HepG2 (cell line): Measurements from ENCODE around the gene BCAS3. TPM values are rescaled to one million over a fixed set of nuclear protein-coding genes. Genes with fewer than 3 reads are reported as not detected.

Experiments used
- ATAD3A ChIP-seq: sonication (generic); formaldehyde crosslinking; IDR thresholded peaks from 2 replicates; pipeline ENCODE4 v1.4.0; 2020; ENCODE audit warnings: missing genetic modification reagents
- CHD2 ChIP-seq: IDR thresholded peaks from 2 replicates; pipeline ENCODE4 v1.6.1; 2011; ENCODE audit warnings: low read depth, low read length, improper control_type of control experiment
- DR1 ChIP-seq: sonication (generic); formaldehyde crosslinking; IDR thresholded peaks from 2 replicates; pipeline ENCODE4 v1.8.0; 2021; ENCODE audit warnings: mild to moderate bottlenecking, missing genetic modification reagents, inconsistent platforms
- EHMT2 ChIP-seq: fragments of 200-600 bp; sonication (generic); IDR thresholded peaks from 2 replicates; pipeline ENCODE4 v1.7.0; 2017; ENCODE audit warnings: antibody characterized with exemption, low read depth, low read length, borderline replicate concordance
- FOXK2 ChIP-seq: fragments of 450-650 bp; IDR thresholded peaks from 2 replicates; pipeline ENCODE4 v1.6.1; 2016
- KDM5A ChIP-seq: fragments of 200-600 bp; sonication (generic); IDR thresholded peaks from 2 replicates; pipeline ENCODE4 v1.7.0; 2018; ENCODE audit warnings: antibody characterized with exemption, mild to moderate bottlenecking, low read length, borderline replicate concordance
- KLF11 ChIP-seq: IDR thresholded peaks from 2 replicates; pipeline ENCODE4 v1.6.1; 2016; ENCODE audit warnings: missing compliant biosample characterization
- KLF6 ChIP-seq: IDR thresholded peaks from 2 replicates; pipeline ENCODE4 v1.8.0; 2016; ENCODE audit warnings: missing biosample characterization, missing genetic modification reagents
- MATR3 ChIP-seq: sonication (generic); formaldehyde crosslinking; IDR thresholded peaks from 2 replicates; pipeline ENCODE4 v1.4.0; 2020; ENCODE audit warnings: missing genetic modification reagents
- PAX8 ChIP-seq: sonication (generic); formaldehyde crosslinking; IDR thresholded peaks from 2 replicates; pipeline ENCODE4 v1.8.0; 2022; ENCODE audit warnings: mild to moderate bottlenecking, missing genetic modification reagents, borderline replicate concordance
- SATB2 ChIP-seq: sonication (generic); formaldehyde crosslinking; IDR thresholded peaks from 2 replicates; pipeline ENCODE4 v1.5.0; 2020; ENCODE audit warnings: missing genetic modification reagents
- THAP11 ChIP-seq: IDR thresholded peaks from 2 replicates; pipeline ENCODE4 v1.6.1; 2016; ENCODE audit warnings: missing biosample characterization, missing genetic modification reagents
- YEATS2 ChIP-seq: sonication (generic); formaldehyde crosslinking; IDR thresholded peaks from 2 replicates; pipeline ENCODE4 v1.4.0; 2020; ENCODE audit warnings: missing genetic modification reagents, borderline replicate concordance
- ZBTB21 ChIP-seq: sonication (generic); formaldehyde crosslinking; IDR thresholded peaks from 2 replicates; pipeline ENCODE4 v1.4.0; 2020; ENCODE audit warnings: missing genetic modification reagents
- ZBTB8A ChIP-seq: sonication (generic); formaldehyde crosslinking; IDR thresholded peaks from 2 replicates; pipeline ENCODE4 v1.4.0; 2020; ENCODE audit warnings: mild to moderate bottlenecking, low read depth, missing genetic modification reagents, borderline replicate concordance
- ZFP36 ChIP-seq: fragments of 150-350 bp; IDR thresholded peaks from 2 replicates; pipeline ENCODE4 v1.6.1; 2018; ENCODE audit warnings: borderline replicate concordance, low read length, low read depth; ENCODE audit not compliant: partially characterized antibody
- ZFP41 ChIP-seq: sonication (generic); formaldehyde crosslinking; IDR thresholded peaks from 2 replicates; pipeline ENCODE4 v1.4.0; 2020; ENCODE audit warnings: mild to moderate bottlenecking, missing genetic modification reagents, borderline replicate concordance
- ZNF264 ChIP-seq: sonication (generic); formaldehyde crosslinking; IDR thresholded peaks from 2 replicates; pipeline ENCODE4 v1.4.0; 2020; ENCODE audit warnings: missing genetic modification reagents
- ZNF274 ChIP-seq: sonication (generic); formaldehyde crosslinking; IDR thresholded peaks from 2 replicates; pipeline ENCODE4 v1.5.1; 2020; ENCODE audit warnings: mild to moderate bottlenecking, missing genetic modification reagents
- ZNF570 ChIP-seq: sonication (generic); formaldehyde crosslinking; IDR thresholded peaks from 2 replicates; pipeline ENCODE4 v1.4.0; 2020; ENCODE audit warnings: mild to moderate bottlenecking, missing genetic modification reagents, borderline replicate concordance
- ZNF75D ChIP-seq: sonication (generic); formaldehyde crosslinking; IDR thresholded peaks from 2 replicates; pipeline ENCODE4 v1.8.1; 2023; ENCODE audit warnings: missing genetic modification reagents, mild to moderate bottlenecking, borderline replicate concordance
- ZNF761 ChIP-seq: sonication (generic); formaldehyde crosslinking; conservative IDR thresholded peaks from 2 replicates; pipeline ENCODE4 v1.4.0; 2020; ENCODE audit warnings: mild to moderate bottlenecking, missing genetic modification reagents
- ZNF781 ChIP-seq: sonication (generic); formaldehyde crosslinking; IDR thresholded peaks from 2 replicates; pipeline ENCODE4 v1.5.1; 2020; ENCODE audit warnings: borderline replicate concordance, mild to moderate bottlenecking, missing genetic modification reagents; ENCODE audit errors: not compliant biosample characterization
- polyA plus RNA-seq, 8 experiments: library from polyadenylated mRNA; depleted of rRNA in 3 of 8; stranded (reverse) in 7 of 8; unstranded in 1 of 8; fragments of >200 nt; fragmentation: Illumina TruSeq in 4 of 8; extraction: Trizol in 4 of 8; gene quantifications; 2 replicates each; pipeline versions ENCODE4 v1.2.1 to v1.2.3, GENCODE V29; 2011 to 2016; ENCODE audit warnings: low read depth in 4 of 8, missing spikeins in 1 of 8, mixed read lengths in 1 of 8; ENCODE audit not compliant: insufficient read depth in 1 of 8
- total RNA-seq, 5 experiments: library from RNA; depleted of rRNA; stranded (reverse); fragments of >200 nt; fragmentation: Illumina TruSeq; extraction: Trizol; gene quantifications; 2 replicates each; pipeline ENCODE4 v1.2.3, GENCODE V29; 2016; ENCODE audit warnings: low read depth in 1 of 5
- TF ChIP-seq, protein P1 (sequence below): sonication (generic); formaldehyde crosslinking; IDR thresholded peaks from 2 replicates; pipeline ENCODE4 v1.8.0; 2022; ENCODE audit warnings: mild to moderate bottlenecking, missing genetic modification reagents; ENCODE audit not compliant: insufficient replicate concordance
- TF ChIP-seq, protein P2 (sequence below): sonication (generic); formaldehyde crosslinking; IDR thresholded peaks from 2 replicates; pipeline ENCODE4 v1.8.0; 2022; ENCODE audit warnings: mild to moderate bottlenecking, missing genetic modification reagents, borderline replicate concordance
- TF ChIP-seq, protein P3 (sequence below): sonication (generic); formaldehyde crosslinking; IDR thresholded peaks from 2 replicates; pipeline ENCODE4 v1.8.0; 2023; ENCODE audit warnings: mild to moderate bottlenecking, missing genetic modification reagents

Gene BCAS3
- total and polyA plus RNA-seq, 2 of the 13 experiments (the other 11 are each of a cell fraction or from before 2014, with no cell fraction given) = 10.7 to 11.2 TPM

DNA sequence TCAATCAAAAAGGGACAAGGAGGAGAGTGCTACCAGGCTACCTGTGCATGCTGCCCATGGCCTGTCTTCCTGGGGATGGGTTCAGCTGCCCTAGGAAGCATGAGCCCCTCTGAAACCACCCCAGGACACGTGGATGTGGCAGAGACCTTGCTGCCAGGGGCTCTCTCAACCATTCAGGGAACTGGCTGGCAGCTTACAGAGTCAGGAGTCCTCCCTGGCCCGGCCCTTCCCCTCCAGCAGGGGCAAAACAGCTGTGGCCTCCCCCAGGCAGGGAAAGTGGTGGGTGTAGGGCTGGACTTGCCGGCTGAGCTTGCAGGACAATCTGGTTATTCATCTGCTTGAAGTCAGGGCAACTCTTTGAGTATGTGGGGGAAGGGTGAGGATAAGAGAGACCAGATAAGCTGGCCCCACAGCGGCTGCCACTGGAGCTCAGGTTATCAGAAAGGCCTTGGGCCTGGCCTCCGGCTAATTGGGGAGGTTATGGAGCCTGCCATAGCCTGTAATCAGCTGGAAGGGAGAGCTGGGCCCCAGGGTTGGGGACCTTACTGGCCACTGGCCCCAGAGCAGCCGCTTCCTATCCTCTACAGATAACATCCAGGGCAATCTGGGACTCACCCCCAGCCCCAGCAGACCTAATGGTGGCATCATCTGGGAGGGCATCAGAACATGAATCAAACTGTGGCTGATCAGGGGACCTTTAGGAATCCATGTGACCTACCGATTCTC is 716.4 kb downstream of the BCAS3 start (continued):
- TF ChIP-seq, protein P1, sequence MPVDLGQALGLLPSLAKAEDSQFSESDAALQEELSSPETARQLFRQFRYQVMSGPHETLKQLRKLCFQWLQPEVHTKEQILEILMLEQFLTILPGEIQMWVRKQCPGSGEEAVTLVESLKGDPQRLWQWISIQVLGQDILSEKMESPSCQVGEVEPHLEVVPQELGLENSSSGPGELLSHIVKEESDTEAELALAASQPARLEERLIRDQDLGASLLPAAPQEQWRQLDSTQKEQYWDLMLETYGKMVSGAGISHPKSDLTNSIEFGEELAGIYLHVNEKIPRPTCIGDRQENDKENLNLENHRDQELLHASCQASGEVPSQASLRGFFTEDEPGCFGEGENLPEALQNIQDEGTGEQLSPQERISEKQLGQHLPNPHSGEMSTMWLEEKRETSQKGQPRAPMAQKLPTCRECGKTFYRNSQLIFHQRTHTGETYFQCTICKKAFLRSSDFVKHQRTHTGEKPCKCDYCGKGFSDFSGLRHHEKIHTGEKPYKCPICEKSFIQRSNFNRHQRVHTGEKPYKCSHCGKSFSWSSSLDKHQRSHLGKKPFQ = no peak
- TF ChIP-seq, protein P2, sequence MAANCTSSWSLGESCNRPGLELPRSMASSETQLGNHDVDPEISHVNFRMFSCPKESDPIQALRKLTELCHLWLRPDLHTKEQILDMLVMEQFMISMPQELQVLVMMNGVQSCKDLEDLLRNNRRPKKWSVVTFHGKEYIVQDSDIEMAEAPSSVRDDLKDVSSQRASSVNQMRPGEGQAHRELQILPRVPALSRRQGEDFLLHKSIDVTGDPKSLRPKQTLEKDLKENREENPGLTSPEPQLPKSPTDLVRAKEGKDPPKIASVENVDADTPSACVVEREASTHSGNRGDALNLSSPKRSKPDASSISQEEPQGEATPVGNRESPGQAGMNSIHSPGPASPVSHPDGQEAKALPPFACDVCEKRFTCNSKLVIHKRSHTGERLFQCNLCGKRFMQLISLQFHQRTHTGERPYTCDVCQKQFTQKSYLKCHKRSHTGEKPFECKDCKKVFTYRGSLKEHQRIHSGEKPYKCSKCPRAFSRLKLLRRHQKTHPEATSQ (CRISPR knock-in tag) = 0 out of 2 replicates have a peak, but pooled peaks have one; percentile 47
- TF ChIP-seq ZBTB8A (CRISPR knock-in tag) = no peak
- TF ChIP-seq YEATS2 = 0 out of 2 replicates have a peak, but pooled peaks have one; percentile 1
- TF ChIP-seq, protein P3, sequence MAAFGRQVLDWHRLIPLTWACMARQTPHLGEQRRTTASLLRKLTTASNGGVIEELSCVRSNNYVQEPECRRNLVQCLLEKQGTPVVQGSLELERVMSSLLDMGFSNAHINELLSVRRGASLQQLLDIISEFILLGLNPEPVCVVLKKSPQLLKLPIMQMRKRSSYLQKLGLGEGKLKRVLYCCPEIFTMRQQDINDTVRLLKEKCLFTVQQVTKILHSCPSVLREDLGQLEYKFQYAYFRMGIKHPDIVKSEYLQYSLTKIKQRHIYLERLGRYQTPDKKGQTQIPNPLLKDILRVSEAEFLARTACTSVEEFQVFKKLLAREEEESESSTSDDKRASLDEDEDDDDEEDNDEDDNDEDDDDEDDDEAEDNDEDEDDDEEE (CRISPR knock-in tag) = peak; percentile 73; the same call in 1 of the 2 replicates
- TF ChIP-seq KLF11 (CRISPR knock-in tag) = 0 out of 2 replicates have a peak, but pooled peaks have one; percentile 25
- TF ChIP-seq PAX8 (CRISPR knock-in tag) = 0 out of 2 replicates have a peak, but pooled peaks have one; percentile 42
- TF ChIP-seq DR1 (CRISPR knock-in tag) = peak; percentile 33; the same call in 1 of the 2 replicates
- TF ChIP-seq ZNF781 = no peak
- TF ChIP-seq ZFP36 = no peak
- TF ChIP-seq EHMT2 = no peak
- TF ChIP-seq ZNF570 (CRISPR knock-in tag) = 0 out of 2 replicates have a peak, but pooled peaks have one; percentile 48
- 0 out of 2 replicates have a peak, but pooled peaks have one; percentile 82 for TF ChIP-seq ATAD3A (CRISPR knock-in tag)
- no peak for TF ChIP-seq KLF6 (CRISPR knock-in tag)
- no peak for TF ChIP-seq KDM5A
- TF ChIP-seq ZNF761 (CRISPR knock-in tag) = 0 out of 2 replicates have a peak, but pooled peaks have one; percentile 61
- no peak for TF ChIP-seq MATR3 (CRISPR knock-in tag)
- TF ChIP-seq ZNF75D (CRISPR knock-in tag) = no peak
- TF ChIP-seq ZNF274 (CRISPR knock-in tag) = no peak
- TF ChIP-seq ZFP41 = no peak
- 0 out of 2 replicates have a peak, but pooled peaks have one; percentile 63 for TF ChIP-seq SATB2 (CRISPR knock-in tag)
- TF ChIP-seq THAP11 (CRISPR knock-in tag) = peak; percentile 44; the same call in 1 of the 2 replicates
- TF ChIP-seq ZNF264 = peak; percentile 77
- 0 out of 2 replicates have a peak, but pooled peaks have one; percentile 4 for TF ChIP-seq CHD2
- TF ChIP-seq FOXK2 = no peak
- TF ChIP-seq ZBTB21 (CRISPR knock-in tag) = no peak
